Measurements from ENCODE around the gene ZBED6.
"Not testable (repeated sequence)": the region's sequence is repeated elsewhere in the genome, so short reads cannot be mapped to it uniquely, and the experiment has no call there.

Gene ZBED6

GRCh38 chr1:203778146-203778545, 17.3 kb upstream of the ZBED6 start:
- in situ Hi-C loops (cut with MboI; ENCODE audit: low sequenced_read_pairs): no loop called here

DNA sequence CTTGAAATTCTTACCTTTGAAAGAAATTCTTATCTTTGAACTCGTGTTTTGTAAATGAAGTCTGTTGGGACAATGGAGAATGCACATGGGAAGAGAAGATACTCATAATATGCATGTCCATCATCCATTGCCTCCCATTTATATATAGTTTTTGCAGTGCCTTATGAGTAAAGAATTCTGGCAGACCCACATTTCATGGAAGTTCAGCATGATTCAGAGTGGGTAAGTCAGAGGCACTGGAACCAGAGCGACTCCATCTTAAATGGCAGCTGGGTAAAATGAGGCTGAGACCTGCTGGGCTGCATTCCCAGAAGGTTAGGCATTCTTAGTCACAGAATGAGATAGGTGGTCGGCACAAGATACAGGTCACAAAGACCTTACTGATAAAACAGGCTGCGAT, 16.6 kb upstream of the ZBED6 start:
- in situ Hi-C loops (cut with MboI; ENCODE audit: low sequenced_read_pairs): no loop called here

DNA sequence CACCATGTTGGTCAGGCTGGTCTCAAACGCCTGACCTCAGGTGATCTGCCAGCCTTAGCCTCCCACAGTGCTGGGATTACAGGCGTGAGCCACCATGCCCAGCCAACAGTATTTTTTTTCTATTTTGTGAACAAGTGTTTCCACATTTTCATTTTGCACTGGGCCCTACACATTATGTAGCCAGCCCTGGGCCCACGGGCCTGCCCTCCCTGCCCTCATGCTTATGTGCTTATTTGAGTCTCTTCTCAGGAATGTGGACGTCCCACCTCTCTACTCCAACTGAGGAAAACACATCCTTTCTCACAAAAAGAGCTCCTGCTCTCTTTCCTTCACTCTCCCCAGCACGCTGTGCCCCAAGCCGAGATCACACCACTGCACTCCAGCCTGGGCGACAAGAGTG, 13.5 kb upstream of the ZBED6 start:
- in situ Hi-C loops (cut with MboI; ENCODE audit: low sequenced_read_pairs): no loop called here

- in situ Hi-C loops (cut with MboI; ENCODE audit: low sequenced_read_pairs): no loop called here
Measured at GRCh38 chr1:203789966-203790365, 5.5 kb upstream of the ZBED6 start.

DNA sequence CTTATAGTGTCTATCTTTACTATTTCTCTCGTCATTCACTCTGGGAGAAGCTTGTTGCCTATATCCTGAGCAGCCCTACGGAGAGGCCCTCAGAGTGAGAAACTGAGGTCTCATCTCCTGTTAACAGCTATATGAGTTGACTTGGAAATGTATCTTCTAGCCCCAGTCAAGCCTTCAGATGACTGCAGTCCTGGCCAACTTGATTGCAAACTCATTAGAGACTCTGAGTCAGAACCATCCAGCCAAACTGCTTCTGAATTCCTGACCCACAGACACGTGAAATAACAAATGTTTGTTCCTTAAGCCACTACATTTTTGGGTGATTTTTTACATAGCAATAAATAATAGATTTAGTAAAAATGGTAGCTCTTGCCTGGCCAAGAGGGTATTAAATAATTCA, 3.9 kb upstream of the ZBED6 start:
- in situ Hi-C loops (cut with MboI; ENCODE audit: low sequenced_read_pairs): no loop called here

- in situ Hi-C loops (cut with MboI; ENCODE audit: low sequenced_read_pairs): no loop called here
Measured at GRCh38 chr1:203792486-203792885, 2.9 kb upstream of the ZBED6 start.

- in situ Hi-C loops (cut with MboI; ENCODE audit: low sequenced_read_pairs): not testable (repeated sequence)
Measured at GRCh38 chr1:203793561-203793960, 1.9 kb upstream of the ZBED6 start.

DNA sequence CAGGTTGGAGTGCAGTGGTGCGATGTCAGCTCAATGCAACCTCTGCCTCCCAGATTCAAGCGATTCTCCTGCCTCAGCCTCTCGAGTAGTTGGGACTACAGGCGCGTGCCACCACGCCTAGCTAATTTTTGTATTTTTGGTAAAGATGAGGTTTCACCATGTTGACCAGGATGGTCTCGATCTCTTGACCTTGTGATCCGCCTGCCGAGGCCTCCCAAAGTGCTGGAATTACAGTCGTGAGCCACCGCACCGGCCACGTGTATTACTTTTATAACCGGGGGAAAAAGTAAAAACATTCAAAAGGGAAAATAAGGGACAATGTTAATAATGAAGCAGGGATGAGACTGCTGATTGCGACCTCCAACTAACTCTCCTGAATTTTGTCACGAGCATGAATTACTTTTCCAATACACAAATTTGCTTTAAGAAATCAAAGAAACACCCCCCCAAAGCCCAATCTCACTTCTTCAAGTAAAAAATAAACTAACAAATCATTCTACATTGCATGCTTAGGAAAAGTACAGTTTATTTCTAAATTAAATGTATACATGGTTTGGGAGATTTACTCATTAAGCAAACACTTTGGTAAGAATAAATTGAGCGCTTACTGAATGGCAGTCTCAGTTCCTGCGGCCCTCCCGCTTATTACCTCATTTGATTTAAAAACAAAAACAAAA, 521 bp upstream of the ZBED6 start:
- in situ Hi-C loops (cut with MboI; ENCODE audit: low sequenced_read_pairs): no loop called here

- in situ Hi-C loops (cut with MboI; ENCODE audit: low sequenced_read_pairs): no loop called here
Measured at GRCh38 chr1:203796236-203796605, 798 bp downstream of the ZBED6 start.

GRCh38 chr1:203797216-203797615, 1.8 kb downstream of the ZBED6 start:
- in situ Hi-C loops (cut with MboI; ENCODE audit: low sequenced_read_pairs): no loop called here

GRCh38 chr1:203797948-203798655, 2.7 kb downstream of the ZBED6 start:
- in situ Hi-C loops (cut with MboI; ENCODE audit: low sequenced_read_pairs): no loop called here

DNA sequence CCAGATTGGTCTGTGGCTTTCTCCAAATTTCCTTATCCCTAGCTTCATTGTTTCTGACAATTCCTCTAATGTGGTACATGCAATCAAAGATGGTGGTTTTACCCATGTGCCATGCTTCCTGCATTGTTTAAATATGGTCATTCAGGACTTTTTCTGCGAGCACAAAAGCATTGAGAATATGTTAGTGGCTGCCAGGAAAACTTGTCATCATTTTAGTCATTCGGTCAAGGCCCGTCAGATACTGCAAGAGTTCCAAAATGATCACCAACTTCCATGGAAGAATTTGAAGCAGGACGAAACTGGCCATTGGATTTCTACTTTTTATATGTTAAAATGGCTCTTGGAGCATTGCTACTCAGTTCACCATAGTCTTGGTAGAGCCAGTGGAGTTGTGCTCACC, 3.7 kb downstream of the ZBED6 start:
- in situ Hi-C loops (cut with MboI; ENCODE audit: low sequenced_read_pairs): no loop called here

DNA sequence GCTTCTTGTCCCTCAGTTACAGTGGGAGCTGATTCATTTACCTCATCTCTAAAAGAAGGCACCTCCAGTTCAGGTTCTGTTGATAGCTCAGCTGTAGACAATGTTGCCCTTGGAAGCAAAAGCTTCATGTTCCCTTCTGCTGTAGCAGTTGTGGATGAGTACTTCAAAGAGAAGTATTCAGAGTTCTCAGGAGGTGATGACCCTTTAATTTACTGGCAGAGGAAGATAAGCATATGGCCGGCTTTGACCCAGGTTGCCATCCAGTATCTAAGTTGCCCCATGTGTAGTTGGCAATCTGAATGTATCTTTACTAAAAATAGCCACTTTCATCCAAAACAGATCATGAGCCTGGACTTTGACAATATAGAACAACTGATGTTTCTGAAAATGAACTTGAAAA, 4.5 kb downstream of the ZBED6 start:
- in situ Hi-C loops (cut with MboI; ENCODE audit: low sequenced_read_pairs): no loop called here

DNA sequence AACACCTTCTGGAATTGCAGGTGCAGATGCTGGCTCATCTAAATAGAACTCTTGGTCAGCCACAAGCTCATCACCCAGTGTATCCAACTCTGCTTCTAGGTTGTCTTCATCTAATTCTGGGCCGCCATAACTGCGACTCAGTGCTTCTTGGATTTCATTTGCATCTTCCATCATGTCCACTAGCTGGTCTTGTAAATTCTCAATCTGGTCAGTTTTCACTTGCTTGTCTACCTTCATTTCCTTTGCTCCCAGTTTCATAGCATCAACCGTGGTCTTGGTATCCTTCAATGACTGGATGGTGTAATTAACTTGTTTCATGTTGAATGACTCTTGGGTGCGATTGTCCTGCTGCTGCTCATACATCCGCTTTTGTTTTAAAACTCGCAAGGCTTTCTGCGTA, 10.3 kb downstream of the ZBED6 start:
- in situ Hi-C loops (cut with MboI; ENCODE audit: low sequenced_read_pairs): no loop called here

- in situ Hi-C loops (cut with MboI; ENCODE audit: low sequenced_read_pairs): no loop called here
Measured at GRCh38 chr1:203807196-203807595, 11.8 kb downstream of the ZBED6 start.

DNA sequence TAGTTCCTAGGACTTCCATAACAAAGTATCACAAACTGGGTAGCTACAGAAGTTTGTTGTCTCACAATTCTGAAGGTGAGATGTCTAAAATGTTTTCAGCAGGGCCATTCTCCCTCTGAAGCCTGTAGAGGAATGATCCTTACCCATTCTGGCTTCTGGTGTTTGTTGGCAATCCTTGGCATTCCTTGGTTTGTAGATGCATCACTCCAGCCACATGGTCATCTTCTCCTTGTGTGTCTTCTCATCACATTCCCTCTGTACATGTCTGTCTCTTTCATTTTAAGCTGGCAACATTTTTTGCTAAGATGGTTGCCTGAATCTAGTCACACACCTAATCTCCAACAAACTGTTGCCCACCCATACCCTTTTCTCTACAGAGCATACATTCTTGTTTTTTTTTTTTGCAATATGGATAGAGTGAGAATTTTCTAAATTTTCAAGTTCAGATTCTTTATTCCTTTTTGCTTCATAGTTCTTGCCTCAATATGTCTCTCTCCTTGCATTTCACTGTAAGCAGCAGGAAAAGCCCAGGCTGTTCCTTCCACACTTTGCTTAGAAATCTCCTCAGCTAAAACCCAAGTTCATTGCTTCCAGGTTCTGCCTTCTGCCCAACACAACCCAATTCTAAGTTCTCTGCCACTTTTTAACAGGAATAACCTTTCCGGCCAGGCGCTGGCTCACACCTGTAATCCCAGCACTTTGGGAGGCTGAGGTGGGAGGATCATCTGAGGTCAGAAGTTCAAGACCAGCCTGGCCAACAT, 18.3 kb downstream of the ZBED6 start:
- in situ Hi-C loops (cut with MboI; ENCODE audit: low sequenced_read_pairs): no loop called here

GRCh38 chr1:203818399-203818798, 23.0 kb downstream of the ZBED6 start:
- in situ Hi-C loops (cut with MboI; ENCODE audit: low sequenced_read_pairs): no loop called here

DNA sequence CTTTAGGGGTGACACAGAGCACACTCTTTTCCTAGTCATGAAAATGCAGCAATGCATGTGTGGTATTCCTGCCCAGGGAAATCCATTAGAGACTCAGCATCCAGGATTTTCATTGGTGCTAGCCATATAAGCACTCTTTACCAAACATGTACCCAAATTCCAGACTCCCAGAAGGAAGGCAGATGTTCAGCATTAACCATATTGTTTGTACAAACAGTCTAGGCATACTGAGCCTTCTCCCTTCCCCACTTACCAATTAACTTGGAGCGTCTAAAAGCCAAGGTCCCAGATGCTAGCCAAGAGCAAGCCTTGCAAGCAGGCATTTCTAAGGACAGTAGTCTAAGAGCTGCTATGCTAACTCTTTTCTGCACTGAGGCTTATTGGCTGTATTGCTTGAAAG, 27.9 kb downstream of the ZBED6 start:
- in situ Hi-C loops (cut with MboI; ENCODE audit: low sequenced_read_pairs): no loop called here

- in situ Hi-C loops (cut with MboI; ENCODE audit: low sequenced_read_pairs): loop anchor here (25.0 kb wide), 1 partner anchor 1064 kb away; no protein-coding TSS in a partner anchor
Measured at GRCh38 chr1:203826175-203826574, 30.8 kb downstream of the ZBED6 start.

- in situ Hi-C loops (cut with MboI; ENCODE audit: low sequenced_read_pairs): loop anchor here (25.0 kb wide), 1 partner anchor 1066 kb away; no protein-coding TSS in a partner anchor
Measured at GRCh38 chr1:203828002-203828401, 32.6 kb downstream of the ZBED6 start.

DNA sequence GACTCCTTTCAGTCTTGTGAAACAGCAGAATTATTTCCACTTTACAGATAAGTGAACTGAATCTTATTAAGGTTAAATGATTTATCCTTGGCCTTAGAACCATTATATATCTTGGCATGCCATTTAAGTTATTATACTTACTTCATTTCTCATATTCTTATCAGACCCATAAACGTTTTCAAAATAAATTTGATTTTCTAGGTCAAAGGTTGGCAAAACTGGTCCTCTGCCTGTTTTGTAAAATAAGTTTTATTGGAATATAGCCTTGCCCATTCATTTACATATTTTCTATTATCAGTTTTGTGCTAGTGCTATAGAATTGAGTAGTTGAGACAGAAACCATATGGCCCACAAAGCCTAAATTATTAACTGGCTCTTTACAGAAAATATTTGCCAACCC, 33.1 kb downstream of the ZBED6 start:
- in situ Hi-C loops (cut with MboI; ENCODE audit: low sequenced_read_pairs): loop anchor here (25.0 kb wide), 1 partner anchor 1066 kb away; no protein-coding TSS in a partner anchor

- in situ Hi-C loops (cut with MboI; ENCODE audit: low sequenced_read_pairs): loop anchor here (25.0 kb wide), 1 partner anchor 1067 kb away; no protein-coding TSS in a partner anchor
Measured at GRCh38 chr1:203829247-203829646, 33.8 kb downstream of the ZBED6 start.

Measured in HL-60/S4 treated with phorbol 12-myristate 13-acetate at 8.2 ng/mL for 4 days and 3 days (cell line).